ENCODE data around the gene RPL31.

DNA sequence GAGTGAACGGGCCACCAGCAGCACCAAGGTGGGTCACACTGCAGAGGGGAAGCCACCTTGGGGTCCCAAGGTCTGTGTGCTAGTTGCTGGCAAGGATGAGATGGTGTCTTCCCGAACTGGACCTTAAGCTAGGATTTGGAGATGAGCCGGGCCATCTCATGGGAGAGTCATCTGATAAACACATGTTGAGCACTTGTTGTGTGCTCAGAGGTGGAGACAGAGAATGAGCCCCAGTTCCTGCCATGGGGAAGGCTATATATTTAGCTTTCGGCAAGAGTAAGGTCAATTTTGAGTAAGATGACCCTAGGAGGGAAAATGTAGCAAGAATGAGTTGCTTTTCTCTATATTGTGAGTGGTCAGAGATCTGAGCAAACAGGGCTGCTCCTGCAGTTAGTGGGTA, 41.4 kb upstream of the RPL31 start:
- TF ChIP-seq, protein P1, sequence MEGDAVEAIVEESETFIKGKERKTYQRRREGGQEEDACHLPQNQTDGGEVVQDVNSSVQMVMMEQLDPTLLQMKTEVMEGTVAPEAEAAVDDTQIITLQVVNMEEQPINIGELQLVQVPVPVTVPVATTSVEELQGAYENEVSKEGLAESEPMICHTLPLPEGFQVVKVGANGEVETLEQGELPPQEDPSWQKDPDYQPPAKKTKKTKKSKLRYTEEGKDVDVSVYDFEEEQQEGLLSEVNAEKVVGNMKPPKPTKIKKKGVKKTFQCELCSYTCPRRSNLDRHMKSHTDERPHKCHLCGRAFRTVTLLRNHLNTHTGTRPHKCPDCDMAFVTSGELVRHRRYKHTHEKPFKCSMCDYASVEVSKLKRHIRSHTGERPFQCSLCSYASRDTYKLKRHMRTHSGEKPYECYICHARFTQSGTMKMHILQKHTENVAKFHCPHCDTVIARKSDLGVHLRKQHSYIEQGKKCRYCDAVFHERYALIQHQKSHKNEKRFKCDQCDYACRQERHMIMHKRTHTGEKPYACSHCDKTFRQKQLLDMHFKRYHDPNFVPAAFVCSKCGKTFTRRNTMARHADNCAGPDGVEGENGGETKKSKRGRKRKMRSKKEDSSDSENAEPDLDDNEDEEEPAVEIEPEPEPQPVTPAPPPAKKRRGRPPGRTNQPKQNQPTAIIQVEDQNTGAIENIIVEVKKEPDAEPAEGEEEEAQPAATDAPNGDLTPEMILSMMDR (IDR thresholded peaks at IDR 0.05; ENCODE audit: low read depth, low read length): no peak
- TF ChIP-seq POLR2A (IDR thresholded peaks at IDR 0.05; ENCODE audit: extremely low read depth, insufficient read length): no peak
